Thyroid gland (tissue), 4 donors: ENCODE results near the gene C10orf71. TPM values are rescaled to one million over a fixed set of nuclear protein-coding genes. Genes with fewer than 3 reads are reported as not detected.

Source experiments
- DNase-seq, 2 donors: peaks; one replicate each; pipeline ENCODE4 v3.0.0-alpha.2; 2019
- H3K27ac ChIP-seq, 3 donors: fragments of 200-600 bp; sonication (generic); 1 replicate in 2 of 3; 2 replicates in 1 of 3; pipeline ENCODE4 v1.5.1; 2016 to 2019; ENCODE audit warnings: mild to moderate bottlenecking in 1 of 3, moderate library complexity in 1 of 3
- H3K27me3 ChIP-seq: fragments of 200-600 bp; sonication (generic); one replicate; pipeline ENCODE4 v1.5.1; 2019
- H3K36me3 ChIP-seq, 2 donors: fragments of 200-600 bp; sonication (generic); one replicate each; pipeline ENCODE4 v1.5.1; 2016 to 2019
- H3K4me1 ChIP-seq, 2 donors: fragments of 200-600 bp; sonication (generic); one replicate each; pipeline ENCODE4 v1.5.1; 2017 to 2019
- H3K4me3 ChIP-seq, 3 donors: fragments of 200-600 bp; sonication (generic); replicated peaks in 1 of 3; 1 replicate in 2 of 3; 2 replicates in 1 of 3; pipeline ENCODE4 v1.5.1; 2016; ENCODE audit warnings: mild to moderate bottlenecking in 1 of 3
- H3K9me3 ChIP-seq: fragments of 200-600 bp; sonication (generic); one replicate; pipeline ENCODE4 v1.5.1; 2017
- POLR2A ChIP-seq, 2 donors: fragments of 450-650 bp; IDR thresholded peaks; one replicate each; pipeline ENCODE4 v1.6.1; 2017; ENCODE audit warnings: antibody characterized with exemption in 2 of 2, mild to moderate bottlenecking in 2 of 2, moderate library complexity in 1 of 2
- WGBS, 2 donors: methylation state at CpG; one replicate each; pipeline ENCODE4 v1.1.5; 2017; 5-methylcytosine and 5-hydroxymethylcytosine counted together
- intact Hi-C: fragments of 100-400 bp; cut with DNase I; formaldehyde crosslinking; loops from one replicate; pipeline ENCODE4 v1.15.1; 2023
- total RNA-seq, 4 donors: library from RNA; depleted of rRNA; stranded (reverse); fragments of >200 nt; gene quantifications; one replicate each; pipeline ENCODE4 v1.2.3, GENCODE V29; 2016
- TF ChIP-seq, protein P1 (sequence below), 6 experiments: fragments of 200-600 bp in 3 of 6; fragments of 450-650 bp in 3 of 6; sonication (generic) in 3 of 6; IDR thresholded peaks; one replicate each; pipeline ENCODE4 v1.5.1; 2016 to 2019; ENCODE audit warnings: antibody characterized with exemption in 6 of 6, mild to moderate bottlenecking in 2 of 6, inconsistent platforms in 1 of 6, moderate library complexity in 1 of 6

Gene C10orf71
- total RNA-seq, 4 donors from 2014 or later: not detected

DNA sequence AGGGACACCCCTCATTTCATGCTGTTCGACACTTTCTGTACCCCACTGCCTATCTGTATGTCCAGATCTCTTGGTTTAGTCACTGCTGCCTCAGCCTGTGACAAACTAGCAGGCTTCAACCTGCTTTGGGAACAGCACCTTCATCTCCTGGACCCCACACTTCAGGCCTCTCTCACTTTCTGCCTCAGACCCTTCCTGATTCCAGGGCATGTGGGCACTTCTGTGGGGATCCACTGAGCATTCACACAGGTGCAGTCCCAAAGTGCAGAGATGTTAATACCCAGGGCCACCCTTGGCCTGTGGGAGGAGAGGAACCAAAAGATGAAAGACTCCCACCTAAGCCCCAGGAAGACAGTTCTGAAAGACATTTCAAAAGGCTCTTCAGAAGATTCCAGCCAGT lies 29.4 kb upstream of the C10orf71 start:
- no peak for DNase-seq
- no peaks in the 10 kb centered on the region for H3K36me3 ChIP-seq
- TF ChIP-seq POLR2A (IDR thresholded peaks at IDR 0.05): no peak
- TF ChIP-seq, protein P1, sequence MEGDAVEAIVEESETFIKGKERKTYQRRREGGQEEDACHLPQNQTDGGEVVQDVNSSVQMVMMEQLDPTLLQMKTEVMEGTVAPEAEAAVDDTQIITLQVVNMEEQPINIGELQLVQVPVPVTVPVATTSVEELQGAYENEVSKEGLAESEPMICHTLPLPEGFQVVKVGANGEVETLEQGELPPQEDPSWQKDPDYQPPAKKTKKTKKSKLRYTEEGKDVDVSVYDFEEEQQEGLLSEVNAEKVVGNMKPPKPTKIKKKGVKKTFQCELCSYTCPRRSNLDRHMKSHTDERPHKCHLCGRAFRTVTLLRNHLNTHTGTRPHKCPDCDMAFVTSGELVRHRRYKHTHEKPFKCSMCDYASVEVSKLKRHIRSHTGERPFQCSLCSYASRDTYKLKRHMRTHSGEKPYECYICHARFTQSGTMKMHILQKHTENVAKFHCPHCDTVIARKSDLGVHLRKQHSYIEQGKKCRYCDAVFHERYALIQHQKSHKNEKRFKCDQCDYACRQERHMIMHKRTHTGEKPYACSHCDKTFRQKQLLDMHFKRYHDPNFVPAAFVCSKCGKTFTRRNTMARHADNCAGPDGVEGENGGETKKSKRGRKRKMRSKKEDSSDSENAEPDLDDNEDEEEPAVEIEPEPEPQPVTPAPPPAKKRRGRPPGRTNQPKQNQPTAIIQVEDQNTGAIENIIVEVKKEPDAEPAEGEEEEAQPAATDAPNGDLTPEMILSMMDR (IDR thresholded peaks at IDR 0.05): no peak
- H3K27ac ChIP-seq: no peak overlapping the region
- intact Hi-C loops: no loop called here
- H3K4me1 ChIP-seq: peaks cover 0 to 12% of the 10 kb centered on the region in 2 donors
- WGBS, 2 donors: 90 to 96% methylated on average over 1 of the region's 1 CpG
- H3K9me3 ChIP-seq: no peaks in the 10 kb centered on the region
- H3K27me3 ChIP-seq: no peaks in the 10 kb centered on the region
- no peak overlapping the region for H3K4me3 ChIP-seq

DNA sequence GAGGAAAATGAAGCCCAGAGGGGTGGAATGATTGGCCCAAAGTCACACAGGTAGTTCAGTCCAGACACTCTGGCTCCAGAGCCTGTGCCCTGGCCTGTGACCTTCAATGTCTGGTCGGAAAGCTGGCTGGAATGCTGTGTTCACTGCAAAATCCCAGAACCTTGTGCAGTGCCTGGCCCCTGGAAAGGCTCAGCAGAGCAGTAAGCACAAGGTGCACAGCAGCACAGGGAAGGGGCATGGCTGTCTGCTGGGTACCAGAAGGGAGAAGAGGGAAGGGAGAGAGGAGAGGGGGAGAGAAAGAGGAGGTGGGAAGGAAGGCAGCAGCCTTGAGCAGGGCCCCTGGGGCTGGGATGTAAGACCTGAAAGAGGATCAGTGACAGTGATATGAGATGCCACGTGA lies 28.4 kb upstream of the C10orf71 start:
- no peak overlapping the region for H3K27ac ChIP-seq
- H3K9me3 ChIP-seq: no peaks in the 10 kb centered on the region
- no peaks in the 10 kb centered on the region for H3K36me3 ChIP-seq
- peaks cover 0 to 12% of the 10 kb centered on the region in 2 donors for H3K4me1 ChIP-seq
- no peaks in the 10 kb centered on the region for H3K27me3 ChIP-seq
- TF ChIP-seq, protein P1 (IDR thresholded peaks at IDR 0.05): no peak
- no peak for TF ChIP-seq POLR2A (IDR thresholded peaks at IDR 0.05)
- DNase-seq: no peak
- H3K4me3 ChIP-seq: no peak overlapping the region
- intact Hi-C loops: no loop called here
- 59 to 73% methylated on average over 2 of the region's 2 CpGs for WGBS, 2 donors

DNA sequence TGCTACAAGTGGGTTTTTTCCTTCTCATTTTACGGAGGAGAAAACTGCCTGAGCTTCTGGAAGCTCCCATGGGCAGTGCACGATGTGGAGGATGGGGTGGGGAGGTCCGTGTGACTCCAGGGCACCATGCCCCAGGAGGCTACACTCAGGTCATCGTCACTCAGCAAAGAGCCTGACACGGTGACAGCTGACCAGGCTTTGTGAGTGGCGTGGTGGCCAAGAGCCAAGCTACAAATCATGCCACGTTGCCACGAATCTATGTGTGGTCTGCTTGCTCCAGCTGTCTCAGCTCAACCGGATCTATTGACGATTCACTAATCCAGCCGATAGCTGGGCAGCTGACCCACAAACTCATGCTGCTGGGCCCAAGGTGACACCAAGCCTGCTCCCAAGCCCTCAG lies 27.6 kb upstream of the C10orf71 start:
- no peaks in the 10 kb centered on the region for H3K9me3 ChIP-seq

DNA sequence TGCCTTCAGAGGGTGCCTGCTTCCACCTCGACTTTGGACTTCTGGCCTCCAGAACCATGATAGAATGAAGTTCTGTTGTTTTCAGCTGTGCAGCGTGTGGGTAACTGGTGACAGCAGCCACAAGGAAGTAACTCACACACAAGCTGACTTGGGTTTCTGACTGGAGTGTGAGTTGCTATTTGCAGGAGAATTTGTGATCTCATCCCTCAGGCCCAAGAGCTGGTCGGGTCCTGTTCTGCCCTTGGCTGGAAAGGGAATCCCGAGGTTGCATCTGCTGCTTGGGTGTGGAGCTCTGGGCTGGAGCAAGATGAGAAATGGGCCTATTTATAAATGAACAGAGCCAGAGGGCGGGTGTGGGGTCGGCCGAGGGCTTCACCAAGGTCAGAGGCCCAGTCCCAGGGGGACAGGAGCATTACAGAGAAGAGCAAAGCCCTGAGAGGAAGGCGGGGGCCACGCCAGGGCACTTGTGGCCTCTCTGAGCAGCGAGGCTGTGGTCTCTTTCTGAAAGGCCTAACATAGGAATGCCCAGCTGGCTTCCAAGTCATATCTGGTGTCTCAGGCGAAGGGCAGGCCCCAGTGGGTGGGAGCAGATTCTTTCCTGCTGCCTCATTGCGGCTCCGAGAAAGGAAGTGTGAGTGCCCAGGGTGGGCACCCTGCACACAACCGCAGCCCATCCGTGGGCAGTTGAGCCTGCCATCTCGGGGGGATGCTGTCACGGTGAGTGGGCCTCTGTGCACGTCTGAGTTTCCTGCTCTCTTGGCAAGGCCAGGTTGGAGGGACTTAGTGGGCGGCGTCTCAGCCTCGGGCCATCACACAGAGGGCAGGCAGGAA lies 26.5 kb upstream of the C10orf71 start:
- H3K9me3 ChIP-seq: no peaks in the 10 kb centered on the region
- H3K36me3 ChIP-seq: no peaks in the 10 kb centered on the region
- no peaks in the 10 kb centered on the region for H3K27me3 ChIP-seq
- no peak overlapping the region for H3K4me3 ChIP-seq
- DNase-seq: no peak
- peaks cover 0 to 12% of the 10 kb centered on the region in 2 donors for H3K4me1 ChIP-seq
- H3K27ac ChIP-seq: no peak overlapping the region
- TF ChIP-seq POLR2A (IDR thresholded peaks at IDR 0.05): no peak
- TF ChIP-seq, protein P1 (IDR thresholded peaks at IDR 0.05): no peak
- WGBS, 2 donors: 65 to 72% methylated on average over 15 to 17 of the region's 21 CpGs
- intact Hi-C loops: no loop called here

More for the DNA sequence above, 27.6 kb upstream of the C10orf71 start:
- no peak for TF ChIP-seq POLR2A (IDR thresholded peaks at IDR 0.05)
- TF ChIP-seq, protein P1 (IDR thresholded peaks at IDR 0.05): no peak
- H3K4me1 ChIP-seq: peaks cover 0 to 12% of the 10 kb centered on the region in 2 donors
- DNase-seq: no peak
- 82 to 89% methylated on average over 11 of the region's 11 CpGs for WGBS, 2 donors
- H3K4me3 ChIP-seq: no peak overlapping the region
- no peaks in the 10 kb centered on the region for H3K27me3 ChIP-seq
- intact Hi-C loops: no loop called here
- no peaks in the 10 kb centered on the region for H3K36me3 ChIP-seq
- H3K27ac ChIP-seq: no peak overlapping the region

DNA sequence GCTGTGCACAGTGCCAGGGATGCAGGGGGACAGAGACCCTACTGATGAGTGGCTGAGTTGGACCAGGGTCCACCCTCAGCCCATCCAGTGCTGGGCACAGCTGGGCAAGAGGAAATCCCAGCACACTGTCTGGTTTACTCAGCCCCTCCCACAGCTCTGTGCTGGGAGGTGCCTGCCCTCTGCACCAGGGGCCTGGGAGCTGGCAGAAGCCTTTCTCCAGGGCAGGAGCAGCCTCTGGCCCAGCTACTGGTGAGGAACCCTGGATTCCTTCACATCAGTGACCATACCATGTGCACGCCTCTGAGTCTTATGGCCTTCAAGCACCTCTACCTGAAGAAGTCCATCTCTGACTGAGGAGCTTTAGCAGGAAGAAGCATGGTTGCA lies 25.9 kb upstream of the C10orf71 start:
- Histone ChIP-seq H3K27ac (no peak overlapping the region), H3K4me3 (no peak overlapping the region), H3K36me3 (no peaks in the 10 kb centered on the region), H3K27me3 (no peaks in the 10 kb centered on the region), H3K9me3 (no peaks in the 10 kb centered on the region), H3K4me1 (peaks cover 0 to 12% of the 10 kb centered on the region in 2 donors)
- no peak for DNase-seq
- TF ChIP-seq, protein P1 (IDR thresholded peaks at IDR 0.05): no peak
- no peak for TF ChIP-seq POLR2A (IDR thresholded peaks at IDR 0.05)
- WGBS, 2 donors: 88 to 91% methylated on average over 1 of the region's 1 CpG
- intact Hi-C loops: no loop called here
